ENCODE results near the gene DDX39A. TPM values are rescaled to one million over a fixed set of nuclear protein-coding genes. Genes with fewer than 3 reads are reported as not detected.

DDX39A gene
- polyA plus RNA-seq, 1 donor from 2014 or later: 76.4 TPM

GRCh38 chr19:14410091-14411051, 8.8 kb downstream of the DDX39A start:
- Histone ChIP-seq H3K27ac (ENCODE audit: low read length) (no peak overlapping the region), H3K27me3 (ENCODE audit: insufficient read depth, low read depth, low read length) (no peaks in the 10 kb centered on the region), H3K4me2 (ENCODE audit: low read length) (no peak overlapping the region), H3K9me2 (ENCODE audit: insufficient read depth, low read length) (no peaks in the 10 kb centered on the region), H3F3A (ENCODE audit: insufficient read depth, low read length, poor library complexity, severe bottlenecking) (no peaks in the 10 kb centered on the region), H3K9ac (ENCODE audit: low read length) (no peak overlapping the region), H3K9me3 (ENCODE audit: low read length) (no peaks in the 10 kb centered on the region), H3K36me3 (ENCODE audit: insufficient read depth, low read length) (no peaks in the 10 kb centered on the region), H2AFZ (ENCODE audit: low read depth, low read length) (no peak overlapping the region), H3K79me2 (replicated peaks; ENCODE audit: insufficient read depth, low read length) (peaks cover 15% of the 10 kb centered on the region), H4K20me1 (ENCODE audit: insufficient read depth) (no peaks in the 10 kb centered on the region), H3K4me3 (ENCODE audit: low read length) (no peak overlapping the region)
- no peak for TF ChIP-seq RAD21 (conservative IDR thresholded peaks at IDR 0.05)
- TF ChIP-seq MXI1 (conservative IDR thresholded peaks at IDR 0.05; ENCODE audit: poor library complexity, severe bottlenecking): no peak
- no peak for TF ChIP-seq EP300 (conservative IDR thresholded peaks at IDR 0.05; ENCODE audit: poor library complexity, severe bottlenecking)
- no peak for TF ChIP-seq POLR2AphosphoS5 (IDR thresholded peaks at IDR 0.05)

GRCh38 chr19:14409146-14410023, 9.8 kb downstream of the DDX39A start:
- H3K36me3 ChIP-seq (ENCODE audit: insufficient read depth, low read length): no peaks in the 10 kb centered on the region

More at GRCh38 chr19:14409146-14410023, 9.8 kb downstream of the DDX39A start:
- Histone ChIP-seq H4K20me1 (ENCODE audit: insufficient read depth) (no peaks in the 10 kb centered on the region), H3K9me3 (ENCODE audit: low read length) (no peaks in the 10 kb centered on the region), H2AFZ (ENCODE audit: low read depth, low read length) (no peak overlapping the region), H3K9ac (ENCODE audit: low read length) (no peak overlapping the region), H3K27ac (ENCODE audit: low read length) (no peak overlapping the region), H3F3A (ENCODE audit: insufficient read depth, low read length, poor library complexity, severe bottlenecking) (no peaks in the 10 kb centered on the region), H3K9me2 (ENCODE audit: insufficient read depth, low read length) (no peaks in the 10 kb centered on the region), H3K79me2 (replicated peaks; ENCODE audit: insufficient read depth, low read length) (peaks cover 12% of the 10 kb centered on the region), H3K4me3 (ENCODE audit: low read length) (no peak overlapping the region), H3K27me3 (ENCODE audit: insufficient read depth, low read depth, low read length) (no peaks in the 10 kb centered on the region), H3K4me2 (ENCODE audit: low read length) (no peak overlapping the region)
- TF ChIP-seq SMC3 (conservative IDR thresholded peaks at IDR 0.05; ENCODE audit: poor library complexity): no peak
- no peak for TF ChIP-seq POLR2AphosphoS5 (IDR thresholded peaks at IDR 0.05)
- TF ChIP-seq CTCF (IDR thresholded peaks at IDR 0.05; ENCODE audit: poor library complexity, severe bottlenecking): no peak
- no peak for TF ChIP-seq MXI1 (conservative IDR thresholded peaks at IDR 0.05; ENCODE audit: poor library complexity, severe bottlenecking)
- no peak for TF ChIP-seq EP300 (conservative IDR thresholded peaks at IDR 0.05; ENCODE audit: poor library complexity, severe bottlenecking)
- TF ChIP-seq TAF1 (IDR thresholded peaks at IDR 0.05; ENCODE audit: low read depth): no peak
- no peak for TF ChIP-seq RAD21 (conservative IDR thresholded peaks at IDR 0.05)
- no peak for TF ChIP-seq REST (IDR thresholded peaks at IDR 0.05; ENCODE audit: borderline replicate concordance)
- TF ChIP-seq EZH2 (IDR thresholded peaks at IDR 0.05; ENCODE audit: borderline replicate concordance, insufficient read depth, low read length, poor library complexity, severe bottlenecking): no peak
